G401.6 (cell line): ENCODE measurements around the gene FAM9B.
"Not testable (repeated sequence)": the region's sequence is repeated elsewhere in the genome, so short reads cannot be mapped to it uniquely, and the experiment has no call there.

ENCODE experiments used
- FAIRE-seq: peaks from 2 replicates; lab custom pipeline; 2012; peaks lifted over from hg19 to GRCh38; lab: Jason Lieb, UNC

The FAM9B gene

DNA sequence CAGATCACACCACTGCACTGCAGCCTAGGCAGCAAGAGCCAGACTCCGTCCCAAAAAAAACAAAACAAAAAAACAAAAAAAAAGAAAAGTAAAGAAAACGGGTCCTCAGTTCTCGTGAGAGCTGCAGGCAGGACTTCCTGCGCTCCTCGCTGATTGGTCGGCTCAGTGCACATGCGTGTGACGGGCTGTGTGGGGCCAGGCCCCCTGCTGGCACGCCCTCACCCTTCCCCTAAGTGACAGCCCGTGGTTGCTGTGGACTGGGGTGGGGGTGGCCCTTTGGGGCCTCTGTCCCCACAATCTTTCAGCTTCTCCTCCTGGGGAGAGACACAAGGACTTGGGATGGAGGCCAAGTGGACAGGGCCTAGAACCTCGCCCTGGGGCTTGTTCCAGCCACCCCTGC, at the start of gene FAM9B:
Gene FAM9B (minus strand): TSS at position 139 of the 400 bp plus-strand sequence. CDS start 1,141 bp downstream, outside the sequence.
- FAIRE-seq: no peak

DNA sequence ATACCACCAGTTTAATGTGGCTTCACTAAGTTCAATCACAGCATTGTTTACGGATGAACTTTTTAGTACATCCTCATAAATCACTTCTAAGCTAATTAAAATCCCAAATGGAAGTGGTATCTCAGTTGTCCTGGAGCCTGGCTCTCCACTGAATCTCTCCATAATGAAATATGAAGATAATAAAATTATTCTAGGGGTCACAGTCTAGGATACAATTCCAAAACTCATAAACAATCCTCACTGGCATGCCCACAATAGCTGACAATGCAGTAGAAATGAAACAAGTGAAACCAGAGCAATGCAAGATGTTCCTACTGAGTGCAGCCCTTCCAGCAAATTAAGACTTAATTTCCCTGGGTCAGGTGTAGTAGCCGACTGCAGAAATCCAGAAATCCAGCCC, 47.3 kb upstream of the FAM9B start:
- no peak for FAIRE-seq

DNA sequence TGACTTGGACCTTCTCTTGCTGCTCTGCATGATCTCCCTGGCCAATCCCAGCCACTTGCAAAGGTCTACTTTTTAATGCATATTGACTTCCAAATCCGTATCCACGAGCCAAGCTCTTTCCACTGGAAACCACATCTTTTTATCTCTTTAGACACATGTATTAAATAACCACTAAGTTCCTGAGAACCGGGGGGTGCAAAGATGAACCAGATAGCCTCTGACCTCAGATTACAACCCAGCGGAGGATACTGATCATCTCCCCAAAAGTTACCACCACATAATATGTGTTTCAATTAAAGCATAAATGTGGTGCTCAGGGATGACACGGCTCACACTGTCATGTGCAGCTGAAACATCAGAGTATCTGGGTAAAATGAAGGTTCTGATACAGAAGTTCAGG, 40.4 kb upstream of the FAM9B start:
- FAIRE-seq: no peak

DNA sequence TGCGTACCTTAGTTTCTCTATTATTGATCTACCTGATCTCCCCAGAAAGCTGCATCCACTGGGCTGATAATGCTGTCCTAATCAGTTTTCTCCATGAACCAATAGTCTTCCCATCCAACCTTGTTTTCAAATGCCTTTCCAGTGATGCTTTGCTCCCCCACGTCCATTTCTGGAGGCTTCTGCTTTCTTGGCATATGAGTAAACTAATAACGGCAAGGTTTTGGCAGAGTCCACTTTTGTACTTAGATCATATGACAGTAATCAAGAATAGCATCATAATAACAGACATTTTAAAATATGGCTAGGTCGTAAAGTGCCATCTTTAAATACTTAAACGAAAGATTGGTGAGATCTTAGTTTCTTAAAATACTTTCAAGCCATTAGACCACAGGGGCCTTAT, 38.4 kb upstream of the FAM9B start:
- no peak for FAIRE-seq

DNA sequence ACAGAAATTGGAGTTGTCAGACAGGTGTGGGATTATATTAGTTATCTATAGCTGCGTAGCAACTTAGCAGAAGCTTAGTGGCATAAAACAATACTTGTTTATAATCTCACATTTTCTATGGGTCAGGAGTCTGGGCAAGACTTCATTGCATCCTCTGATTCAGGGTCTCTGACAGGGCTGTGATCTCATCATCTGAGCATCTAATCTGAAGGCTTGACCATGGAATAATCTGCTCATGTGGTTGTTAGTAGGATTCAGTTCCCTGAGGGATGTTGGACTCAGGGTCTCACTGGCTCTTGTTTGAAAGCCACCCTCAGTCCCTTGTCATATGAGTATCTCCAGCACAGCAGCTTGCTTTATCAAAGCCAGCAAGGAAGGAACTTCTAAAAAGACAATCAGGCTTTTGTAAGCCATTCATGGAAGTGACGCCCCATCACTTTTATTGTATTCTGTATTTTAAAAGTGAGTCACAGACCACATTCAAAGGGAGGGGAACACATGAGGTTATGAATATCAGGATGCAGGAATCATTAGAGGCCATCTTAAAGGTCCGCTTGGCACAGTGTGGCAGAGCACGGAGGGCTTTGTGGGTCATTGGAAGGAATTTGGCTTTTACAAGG, 37.2 kb upstream of the FAM9B start:
- no peak for FAIRE-seq

DNA sequence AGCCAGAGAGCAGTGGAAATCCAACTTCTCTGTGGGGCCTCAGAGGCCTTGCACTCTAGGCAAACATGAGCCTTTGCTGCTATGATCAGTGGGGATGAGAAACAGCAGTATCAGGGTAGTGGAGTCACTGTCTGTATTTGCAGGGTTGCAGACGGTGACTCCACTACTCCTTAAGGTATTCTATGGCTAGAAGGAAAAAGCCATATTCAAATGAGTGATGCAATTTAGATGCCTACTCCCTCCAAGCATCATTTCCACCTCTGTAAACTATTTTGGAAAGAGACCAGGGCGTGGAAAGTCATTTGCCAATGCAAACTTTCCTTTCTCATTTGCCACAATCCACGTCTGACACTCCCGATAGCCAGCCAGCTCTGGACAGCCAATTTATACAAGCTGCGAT, 35.6 kb upstream of the FAM9B start:
- FAIRE-seq: no peak

DNA sequence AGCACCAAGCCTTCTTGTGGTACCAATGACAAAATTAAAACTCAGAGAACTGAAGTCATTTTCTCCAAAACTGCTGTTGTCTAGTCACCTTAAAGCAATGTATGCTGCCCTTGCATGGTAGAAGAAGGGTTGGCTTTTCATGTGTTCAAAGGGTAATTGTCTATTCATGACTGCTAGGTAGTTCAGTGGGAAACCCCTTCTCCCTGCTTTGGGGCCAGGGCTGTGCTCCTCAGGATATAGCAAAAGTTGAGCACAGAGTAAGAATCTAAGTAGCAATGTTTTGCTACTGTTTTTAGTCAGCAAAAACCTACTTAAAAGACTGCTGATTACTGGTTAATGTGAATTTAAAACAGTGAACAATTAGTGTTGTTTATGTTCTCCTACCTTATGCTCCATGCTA, 30.8 kb upstream of the FAM9B start:
- FAIRE-seq: no peak

DNA sequence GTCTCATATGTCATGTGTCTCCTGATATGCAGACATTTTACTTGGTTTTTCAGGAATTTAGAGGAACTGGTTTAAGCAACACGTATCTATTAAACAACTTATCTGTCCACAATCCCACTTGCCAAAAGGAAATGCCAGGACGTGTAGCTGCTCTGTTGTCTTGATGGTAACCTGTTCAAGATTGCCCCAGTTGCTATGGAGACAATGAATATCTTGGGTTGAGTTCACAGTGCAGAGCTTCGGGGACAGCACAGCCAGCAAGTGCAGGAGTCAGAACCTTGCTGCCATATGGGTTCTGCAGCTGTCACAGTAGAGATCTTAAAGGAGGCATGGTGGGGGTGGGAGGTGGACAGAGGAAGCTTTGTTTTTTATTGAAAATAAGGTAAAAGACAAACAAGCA, 28.7 kb upstream of the FAM9B start:
- FAIRE-seq: no peak

DNA sequence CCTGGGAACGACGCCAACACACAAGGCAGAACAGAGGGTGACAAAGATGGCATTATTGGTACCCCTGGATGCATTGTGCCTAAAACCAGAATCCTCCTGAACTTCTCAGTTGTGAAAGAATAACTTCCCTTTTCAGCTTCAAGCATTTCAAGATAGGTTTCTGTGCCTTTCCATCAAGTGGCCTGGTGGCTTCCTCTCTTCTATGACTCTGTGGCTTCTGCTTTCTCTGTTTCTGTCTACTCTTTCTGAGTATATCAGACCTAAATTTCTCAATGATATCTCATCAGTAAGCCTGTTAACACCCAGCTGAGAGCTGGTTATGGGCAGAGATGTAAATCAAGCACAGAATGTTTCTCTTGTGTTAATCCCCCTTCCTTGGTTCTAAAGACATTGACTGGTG, 21.4 kb upstream of the FAM9B start:
- no peak for FAIRE-seq

DNA sequence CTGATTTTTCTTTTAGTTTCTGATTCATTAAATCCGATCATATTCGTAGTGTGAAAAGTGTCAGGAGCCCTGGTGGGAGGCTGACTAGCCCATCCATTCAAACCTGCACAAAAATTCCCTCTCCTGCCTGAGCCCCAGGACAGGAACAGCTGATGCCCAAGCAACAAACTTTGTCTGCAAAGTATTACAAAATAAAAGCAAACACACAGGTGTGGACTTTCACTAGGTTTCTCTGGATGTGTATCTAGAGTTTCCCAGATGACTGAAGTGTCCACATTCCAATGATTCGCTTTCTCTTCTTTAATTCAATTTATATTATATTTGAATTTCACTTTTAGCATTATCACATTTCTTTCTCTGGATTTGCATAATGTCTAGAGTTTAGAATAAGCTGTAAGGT, 18.2 kb upstream of the FAM9B start:
- FAIRE-seq: no peak

DNA sequence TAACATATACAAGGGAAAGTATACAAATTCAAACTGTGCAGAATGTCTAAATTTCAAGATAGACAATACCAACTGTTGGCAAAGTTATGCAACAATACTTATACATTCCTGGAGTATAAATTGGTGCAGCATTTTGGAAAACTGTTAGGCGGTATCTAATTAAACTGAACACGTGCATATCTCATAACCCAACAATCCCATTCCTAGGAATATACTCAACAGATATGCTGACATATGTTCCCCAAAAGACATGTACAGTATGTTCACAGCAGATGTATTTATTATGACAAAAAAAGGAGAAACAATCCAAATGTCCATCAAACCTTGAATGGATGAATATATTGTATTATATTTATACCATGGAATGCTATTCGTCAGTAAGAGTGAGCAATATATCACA, 16.4 kb upstream of the FAM9B start:
- no peak for FAIRE-seq

DNA sequence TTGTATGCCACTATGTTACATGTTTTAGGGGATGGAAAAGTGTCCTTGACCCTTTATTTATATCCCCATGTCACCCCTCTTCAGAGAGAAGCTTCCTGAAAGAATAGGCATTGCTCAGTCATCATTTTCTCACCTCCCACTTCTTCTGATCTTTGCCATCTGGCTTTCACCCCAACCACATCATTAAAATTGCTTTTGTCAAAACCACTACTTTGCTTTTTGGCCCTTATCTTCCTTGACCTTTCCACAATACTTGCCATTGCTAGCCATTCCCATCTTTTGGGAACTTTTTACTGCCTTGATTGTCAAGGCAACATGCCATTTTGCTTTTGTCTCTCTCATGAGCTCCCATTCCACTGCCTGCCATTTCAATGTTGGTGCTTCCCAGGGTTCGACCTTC, 14.9 kb upstream of the FAM9B start:
- FAIRE-seq: no peak

DNA sequence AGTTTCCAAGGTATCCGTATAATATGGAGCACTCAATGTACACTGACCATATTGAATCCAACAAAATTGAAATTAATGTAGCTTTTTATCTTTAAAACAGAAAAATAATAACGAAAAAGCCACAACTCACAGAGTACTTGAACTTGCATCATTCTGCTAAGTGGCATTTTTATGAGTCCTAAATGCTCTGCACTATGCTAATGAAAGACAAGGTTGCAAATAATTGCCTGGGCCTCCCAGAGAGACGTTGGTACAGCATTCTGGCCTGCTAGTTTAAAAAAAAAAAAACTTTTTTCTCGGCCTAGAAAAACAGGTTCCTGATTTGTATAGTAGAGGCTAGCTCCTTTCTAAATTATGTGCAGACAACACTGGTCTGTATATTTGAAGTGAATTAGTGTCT, 4.3 kb upstream of the FAM9B start:
- no peak for FAIRE-seq

DNA sequence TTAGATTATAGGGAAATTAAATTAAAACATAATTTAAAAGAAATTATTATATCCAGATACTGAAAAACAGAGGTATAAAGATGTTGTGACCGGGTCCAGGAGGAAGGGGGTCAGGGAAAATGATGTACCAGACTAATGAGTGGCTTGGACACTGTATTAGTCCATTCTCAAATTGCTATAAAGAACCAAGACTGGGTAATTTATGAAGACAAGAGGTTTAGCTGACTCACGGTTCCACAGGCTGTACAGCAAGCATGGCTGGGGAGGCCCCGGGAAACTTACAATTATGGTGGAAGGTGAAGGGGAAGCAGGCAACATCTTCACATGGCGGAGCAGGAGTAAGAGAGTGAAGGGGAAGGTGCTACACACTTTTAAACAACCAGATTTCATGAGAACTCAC, 3.4 kb upstream of the FAM9B start:
- FAIRE-seq: no peak

DNA sequence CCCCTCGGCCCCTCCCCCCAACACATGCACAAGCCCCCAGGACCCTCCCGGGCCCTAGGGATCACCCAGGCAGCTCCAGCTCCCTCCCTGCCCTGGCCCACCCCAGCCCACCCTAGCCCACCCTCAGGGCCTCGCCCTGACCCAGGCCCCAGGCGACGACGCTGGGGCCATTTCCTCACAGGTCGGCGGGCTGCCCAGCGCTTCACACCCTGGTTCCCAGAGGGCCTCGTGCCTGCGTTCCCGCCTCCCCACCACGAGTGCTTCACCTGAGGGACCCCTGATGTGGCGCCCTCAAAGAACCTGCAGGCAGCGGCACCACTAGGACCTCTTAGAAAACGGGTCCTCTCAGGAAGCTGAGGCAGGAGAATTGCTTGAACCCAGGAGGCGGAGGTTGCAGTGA, 341 bp downstream of the FAM9B start:
- no peak for FAIRE-seq

DNA sequence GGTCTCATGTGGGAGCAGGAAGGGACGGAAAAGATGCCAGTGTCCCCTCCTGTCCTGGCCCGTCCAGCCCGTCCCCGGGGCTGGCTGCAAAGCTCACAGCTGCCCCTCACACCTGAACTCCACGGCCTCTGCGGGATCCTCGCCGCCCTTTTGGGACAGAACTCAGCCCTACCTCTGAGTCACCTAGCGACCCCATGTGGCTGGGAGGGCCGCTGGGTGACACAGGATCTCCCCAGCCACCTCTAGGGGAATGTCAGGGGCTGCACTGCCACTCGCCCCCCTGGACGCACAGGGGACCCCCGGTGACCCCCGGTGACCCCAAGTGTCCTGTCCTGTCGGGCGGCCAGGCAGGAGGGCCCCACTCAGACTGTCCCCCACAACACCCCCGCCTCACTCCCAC, 748 bp downstream of the FAM9B start:
- FAIRE-seq: no peak

DNA sequence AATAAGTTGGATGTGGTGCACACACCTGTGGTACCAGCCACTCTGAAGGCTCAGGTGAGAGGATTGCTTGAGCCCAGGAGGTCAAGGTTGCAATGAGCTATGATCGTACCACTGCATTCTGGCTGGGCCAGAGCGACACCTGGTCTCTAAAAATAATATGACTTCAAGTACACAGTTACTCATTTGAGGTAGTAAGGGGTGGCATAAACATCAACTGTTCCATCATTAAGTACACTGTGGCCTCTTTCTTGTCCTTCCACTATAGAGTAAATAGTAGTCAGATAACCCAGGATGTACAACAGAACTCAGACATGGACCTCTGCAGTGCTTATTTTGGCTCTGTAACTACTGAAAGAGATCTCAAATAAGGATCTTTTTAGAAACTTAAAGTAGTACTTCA, 10.6 kb downstream of the FAM9B start:
- no peak for FAIRE-seq

DNA sequence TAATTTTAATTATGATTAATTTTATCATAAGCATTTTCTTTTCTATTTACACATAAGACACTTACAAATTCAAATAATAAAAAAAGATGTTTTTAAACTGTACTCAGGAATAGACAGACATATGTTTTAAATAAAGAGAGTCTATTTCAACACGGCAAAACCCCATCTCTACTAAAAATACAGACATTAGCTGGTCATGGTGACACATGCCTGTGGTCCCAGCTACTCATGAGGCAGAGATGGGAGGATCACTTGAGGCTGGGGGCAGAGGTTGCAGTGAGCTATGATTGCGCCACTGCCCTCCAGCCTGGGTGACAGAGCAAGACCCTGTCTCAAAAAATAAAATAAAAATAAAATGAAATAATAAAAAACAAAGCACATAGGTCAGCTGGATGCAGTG, 14.8 kb downstream of the FAM9B start:
- no peak for FAIRE-seq

DNA sequence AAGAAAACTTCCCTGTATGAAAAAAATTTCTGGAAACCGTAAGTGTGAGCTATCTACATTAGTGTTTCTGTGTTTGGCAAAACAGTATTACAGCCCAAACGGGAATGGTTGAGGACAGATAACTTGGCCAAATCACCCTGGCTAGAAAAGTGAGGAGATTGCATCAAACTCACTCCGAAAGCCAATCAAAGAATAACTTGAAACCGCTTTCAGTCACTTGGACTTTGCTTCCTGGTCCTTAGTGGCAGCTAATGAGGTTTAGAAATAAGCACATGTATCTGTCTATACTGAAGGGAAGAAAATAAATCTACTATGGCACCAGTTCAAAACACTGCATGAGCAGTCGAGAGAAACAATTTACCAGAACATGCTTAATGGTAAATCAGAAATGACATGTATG, 15.6 kb downstream of the FAM9B start:
- FAIRE-seq: not testable (repeated sequence)

DNA sequence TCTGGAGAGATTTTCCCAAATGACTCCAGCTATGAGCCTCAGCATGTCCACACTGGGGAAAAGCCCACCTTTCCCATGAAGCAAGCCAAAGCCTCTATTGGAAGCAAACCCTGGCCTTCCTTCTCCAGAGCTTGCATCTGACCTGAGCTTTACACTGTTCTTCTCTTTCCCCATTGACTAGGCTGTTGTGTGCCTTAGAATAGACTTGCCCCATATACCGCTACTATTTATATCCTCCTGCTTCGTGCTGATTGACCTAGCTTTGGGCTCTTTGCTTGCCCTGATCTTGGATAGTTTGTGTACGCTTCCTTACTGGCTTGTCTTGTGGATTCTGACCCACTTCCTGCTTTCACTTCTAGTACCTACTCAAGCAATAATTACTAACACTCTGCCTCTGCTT, 30.9 kb downstream of the FAM9B start:
- no peak for FAIRE-seq

DNA sequence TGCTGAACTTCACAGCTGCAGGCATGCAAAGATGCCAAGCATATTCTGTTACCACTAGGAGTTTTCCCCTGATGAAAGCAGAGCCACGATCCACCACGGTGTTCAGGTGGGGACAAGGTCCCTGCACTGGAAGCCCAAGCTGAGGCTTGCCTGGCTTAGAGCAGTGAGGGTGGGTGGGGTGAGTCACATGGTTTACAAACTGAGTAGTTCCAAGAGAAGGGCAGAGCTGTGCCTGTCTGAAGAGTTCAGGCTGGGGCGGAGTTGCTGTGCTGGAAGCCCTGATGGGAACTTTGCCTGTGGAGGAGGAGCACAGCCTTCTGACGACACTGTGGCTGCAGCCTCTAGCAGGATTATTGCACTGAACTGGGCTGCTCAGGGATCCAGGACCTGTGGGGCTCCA, 45.5 kb downstream of the FAM9B start:
- no peak for FAIRE-seq

DNA sequence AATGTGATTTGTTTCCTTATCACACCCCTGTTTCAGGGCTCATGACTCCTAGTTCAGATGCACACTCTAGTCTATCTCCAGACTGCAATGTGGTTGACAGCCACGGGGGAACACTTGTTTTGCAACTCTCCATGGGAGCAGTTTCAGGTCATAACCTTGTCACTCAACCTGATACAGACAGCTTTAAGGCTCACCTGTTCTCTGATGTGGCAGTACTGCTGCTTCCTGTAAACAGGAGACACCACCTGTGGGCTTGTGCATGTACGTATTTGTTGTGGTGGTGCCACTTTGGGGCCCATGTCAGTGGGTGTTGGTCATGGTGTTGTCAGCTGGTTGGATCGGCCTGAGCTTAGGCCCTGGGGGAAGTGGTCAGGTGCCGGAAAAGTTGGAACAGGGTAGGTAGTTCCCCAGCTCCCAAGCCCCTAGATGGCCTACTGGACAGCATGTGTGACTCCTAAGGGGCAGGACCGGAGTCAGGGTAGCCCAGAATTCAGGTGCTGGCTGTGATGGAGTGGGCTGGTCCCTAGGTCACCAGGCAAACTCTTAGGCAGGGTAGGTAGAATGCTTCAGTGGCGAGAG, 46.2 kb downstream of the FAM9B start:
- FAIRE-seq: no peak

DNA sequence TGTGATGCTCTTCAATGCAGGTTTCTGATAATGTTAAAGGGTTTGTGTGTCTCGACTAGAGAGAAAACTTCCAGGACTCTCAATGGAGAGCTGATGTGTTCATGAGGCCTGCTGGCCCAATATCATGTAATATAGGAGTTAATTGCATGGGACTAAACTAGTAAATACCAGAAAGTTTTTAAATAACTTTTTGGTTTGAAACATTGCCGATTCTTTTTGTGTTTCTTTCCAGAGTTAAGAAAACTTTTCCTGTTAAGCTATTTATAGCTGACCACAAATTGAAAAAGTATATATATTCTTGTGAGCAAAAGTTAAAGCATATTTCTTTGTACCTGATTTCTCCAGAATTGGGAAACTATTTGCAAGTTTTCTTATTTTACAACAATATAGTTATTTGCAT, 49.7 kb downstream of the FAM9B start:
- no peak for FAIRE-seq

DNA sequence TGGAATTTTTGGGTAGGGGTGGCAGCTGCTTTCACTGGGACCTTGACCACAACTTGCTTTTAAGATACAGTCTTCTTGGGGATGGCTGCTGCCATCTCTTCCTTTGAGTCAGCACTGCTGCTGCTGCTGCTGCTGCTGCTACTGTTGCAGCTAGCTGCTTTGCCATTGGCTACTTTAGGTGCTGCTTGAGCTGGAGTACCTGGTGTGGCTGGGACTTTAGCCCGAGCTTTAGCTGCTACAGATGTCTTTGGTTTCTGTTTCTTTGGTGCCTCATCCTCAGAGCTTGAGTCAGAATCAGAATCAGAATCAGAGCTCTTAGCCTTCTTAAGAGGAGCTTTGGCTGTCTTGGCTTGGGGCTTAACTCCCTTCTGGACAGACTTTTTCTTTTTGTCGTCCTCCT, 52.2 kb downstream of the FAM9B start:
- FAIRE-seq: no peak

DNA sequence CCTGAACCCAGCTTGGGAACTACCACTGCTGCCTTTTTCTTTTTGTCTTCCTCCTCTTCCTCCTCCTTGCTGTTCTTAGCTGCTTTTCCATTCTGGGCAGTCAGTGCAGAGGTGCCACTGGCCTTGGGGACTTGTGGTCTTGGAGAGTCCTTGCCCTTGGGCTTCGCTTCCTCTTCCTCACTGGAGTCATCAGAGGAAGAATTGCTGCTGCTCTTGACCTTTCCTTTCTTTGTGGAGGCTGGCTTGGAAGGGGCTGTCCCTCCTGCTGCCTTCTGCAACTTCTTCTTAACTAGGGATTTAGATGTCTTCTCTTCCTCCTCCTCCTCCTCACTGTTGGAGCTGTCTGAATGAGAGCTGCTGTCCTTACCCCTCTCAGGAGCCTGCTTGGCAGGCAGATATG, 53.2 kb downstream of the FAM9B start:
- no peak for FAIRE-seq
